HCT116 (cell line): Measurements from ENCODE around the gene SLC4A7. TPM values are rescaled to one million over a fixed set of nuclear protein-coding genes. Genes with fewer than 3 reads are reported as not detected.

ENCODE experiments used
- ATAC-seq: fragments of 200-7000 bp; cut with Tn5 transposase; 2 replicates; pipeline ENCODE4 v1.9.1; 2020; ENCODE audit warnings: mild to moderate bottlenecking, moderate library complexity
- BruUV-seq: library from RNA; stranded (reverse); fragments of 400-500 nt; replicated peaks from 2 replicates; lab custom pipeline; 2021; lab: Mats Ljungman, UMichigan
- CTCF ChIA-PET: fragments of 300-600 bp; sonication (Branson Sonifier 250); formaldehyde crosslinking; loops from one replicate; lab custom pipeline; 2021; ENCODE audit warnings: antibody characterized with exemption; lab: Charles Lee
- POLR2A ChIA-PET: fragments of 300-600, 350-600 bp; sonication (Branson Sonifier 250); formaldehyde crosslinking; loops from one replicate; lab custom pipeline; 2021; ENCODE audit warnings: antibody characterized with exemption; lab: Charles Lee
- RAD21 ChIA-PET, 2 experiments: fragments of 300-600 bp; sonication (Branson Sonifier 250); formaldehyde crosslinking; loops; one replicate each; lab custom pipeline; 2023; ENCODE audit warnings: low total read pairs in 2 of 2; ENCODE audit not compliant: uncharacterized antibody in 2 of 2, unreplicated experiment in 2 of 2, low non-redundant PET in 1 of 2; lab: Charles Lee
- DNase-seq: peaks from one replicate; pipeline ENCODE4 v3.0.0-alpha.2; 2010; ENCODE audit warnings: low read depth, low spot score
- H2AFZ ChIP-seq: fragments of 200-600 bp; shearing (Covaris generic), sonication (generic); 2 replicates; pipeline ENCODE4 v1.6.1; 2017; ENCODE audit warnings: low read depth, mixed run types, mixed read lengths, antibody characterized with exemption, low read length; ENCODE audit not compliant: poor library complexity, severe bottlenecking
- H3K27ac ChIP-seq: 2 replicates; pipeline ENCODE4 v1.5.1; 2012; ENCODE audit warnings: low read depth, low read length
- H3K27me3 ChIP-seq: fragments of 200-600 bp; sonication (generic); 2 replicates; pipeline ENCODE4 v1.6.1; 2016; ENCODE audit warnings: mixed run types, low read length, mixed read lengths; ENCODE audit not compliant: insufficient read depth
- H3K36me3 ChIP-seq, 2 experiments: fragments of 200-500 bp in 1 of 2; fragments of 200-600 bp in 1 of 2; sonication (Bioruptor generic) in 1 of 2; sonication (generic) in 1 of 2; 2 replicates each; pipeline versions ENCODE4 v1.5.1 to v1.6.1; 2014 to 2016; ENCODE audit warnings: low read length in 2 of 2, inconsistent platforms in 1 of 2, mixed read lengths in 1 of 2, mixed run types in 1 of 2; ENCODE audit not compliant: insufficient read depth in 2 of 2, control insufficient read depth in 1 of 2
- H3K4me1 ChIP-seq, 2 experiments: fragments of 200-600 bp in 1 of 2; sonication (generic) in 1 of 2; 2 replicates each; pipeline versions ENCODE4 v1.5.1 to v1.6.1; 2012 to 2017; ENCODE audit warnings: low read length in 2 of 2, inconsistent platforms in 1 of 2, mild to moderate bottlenecking in 1 of 2, mixed read lengths in 1 of 2, mixed run types in 1 of 2, moderate library complexity in 1 of 2; ENCODE audit not compliant: insufficient read depth in 2 of 2, control insufficient read depth in 1 of 2
- H3K4me2 ChIP-seq: fragments of 200-600 bp; sonication (generic); 2 replicates; pipeline ENCODE4 v1.6.1; 2017; ENCODE audit warnings: mixed run types, low read length, mixed read lengths
- H3K4me3 ChIP-seq, 2 experiments: fragments of 200-600 bp in 1 of 2; sonication (generic) in 1 of 2; replicated peaks in 1 of 2; 2 replicates each; pipeline ENCODE4 v1.5.1; 2011 to 2016; ENCODE audit warnings: low read length in 2 of 2, control low read depth in 1 of 2, low read depth in 1 of 2, mild to moderate bottlenecking in 1 of 2, mixed read lengths in 1 of 2, mixed run types in 1 of 2
- H3K79me2 ChIP-seq: fragments of 200-600 bp; sonication (generic); 2 replicates; pipeline ENCODE4 v1.6.1; 2017; ENCODE audit warnings: mild to moderate bottlenecking, mixed run types, low read length, moderate library complexity, mixed read lengths; ENCODE audit not compliant: insufficient read depth
- H3K9ac ChIP-seq: fragments of 200-600 bp; sonication (generic); 2 replicates; pipeline ENCODE4 v1.6.1; 2016; ENCODE audit warnings: low read length, mixed read lengths
- H3K9me2 ChIP-seq: fragments of 200-600 bp; sonication (generic), shearing (Covaris generic); 2 replicates; pipeline ENCODE4 v1.6.1; 2017; ENCODE audit warnings: mixed run types, mild to moderate bottlenecking, moderate library complexity; ENCODE audit not compliant: insufficient read depth
- H3K9me3 ChIP-seq, 2 experiments: fragments of 200-500 bp in 1 of 2; fragments of 200-600 bp in 1 of 2; sonication (Bioruptor generic) in 1 of 2; sonication (generic) in 1 of 2; 2 replicates each; pipeline ENCODE4 v1.6.1; 2014 to 2017; ENCODE audit warnings: low read length in 2 of 2, mixed read lengths in 2 of 2, inconsistent platforms in 1 of 2, low read depth in 1 of 2, mild to moderate bottlenecking in 1 of 2, mixed run types in 1 of 2, moderate library complexity in 1 of 2; ENCODE audit not compliant: control insufficient read depth in 1 of 2, insufficient read depth in 1 of 2
- H4K20me1 ChIP-seq: fragments of 200-600 bp; sonication (generic), shearing (Covaris generic); 2 replicates; pipeline ENCODE4 v1.6.1; 2017; ENCODE audit warnings: mixed run types, mild to moderate bottlenecking, moderate library complexity; ENCODE audit not compliant: insufficient read depth
- EZH2phosphoT487 ChIP-seq: fragments of 200-600 bp; IDR thresholded peaks from 2 replicates; pipeline ENCODE4 v1.6.1; 2018; ENCODE audit warnings: antibody characterized with exemption, borderline replicate concordance
- SP1 ChIP-seq: IDR thresholded peaks from 2 replicates; pipeline ENCODE4 v1.6.1; 2012; ENCODE audit warnings: low read depth
- SRF ChIP-seq: IDR thresholded peaks from 2 replicates; pipeline ENCODE4 v1.6.1; 2012; ENCODE audit warnings: low read depth
- YY1 ChIP-seq: IDR thresholded peaks from 2 replicates; pipeline ENCODE4 v1.6.1; 2011; ENCODE audit warnings: low read length, low read depth, moderate library complexity, mild to moderate bottlenecking; ENCODE audit not compliant: insufficient replicate concordance; ENCODE audit errors: extremely low read depth
- intact Hi-C: fragments of 100-400 bp; cut with micrococcal nuclease; formaldehyde crosslinking; loops from 2 replicates; pipeline ENCODE4 v1.10.0; 2022
- total RNA-seq: library from RNA; stranded (reverse); gene quantifications from one replicate; pipeline ENCODE4 v1.2.1, GENCODE V29; 2021; ENCODE audit not compliant: unreplicated experiment
- TF ChIP-seq, protein P1 (sequence below), 3 experiments: fragments of 200-600 bp in 1 of 3; sonication (generic) in 1 of 3; IDR thresholded peaks in 2 of 3; conservative IDR thresholded peaks in 1 of 3; 2 replicates each; pipeline ENCODE4 v1.5.1; 2012 to 2017; ENCODE audit warnings: low read depth in 2 of 3, low read length in 2 of 3, antibody characterized with exemption in 1 of 3, borderline replicate concordance in 1 of 3, control low read depth in 1 of 3, mild to moderate bottlenecking in 1 of 3, mixed read lengths in 1 of 3, mixed run types in 1 of 3, moderate library complexity in 1 of 3; ENCODE audit not compliant: insufficient read depth in 1 of 3
- TF ChIP-seq, protein P2 (sequence below): IDR thresholded peaks from 2 replicates; pipeline ENCODE4 v1.6.1; 2011; ENCODE audit warnings: mild to moderate bottlenecking, low read length, moderate library complexity; ENCODE audit not compliant: insufficient replicate concordance; ENCODE audit errors: extremely low read depth

SLC4A7 gene
- total RNA-seq, 1 experiment from 2014 or later: 37.6 TPM

DNA sequence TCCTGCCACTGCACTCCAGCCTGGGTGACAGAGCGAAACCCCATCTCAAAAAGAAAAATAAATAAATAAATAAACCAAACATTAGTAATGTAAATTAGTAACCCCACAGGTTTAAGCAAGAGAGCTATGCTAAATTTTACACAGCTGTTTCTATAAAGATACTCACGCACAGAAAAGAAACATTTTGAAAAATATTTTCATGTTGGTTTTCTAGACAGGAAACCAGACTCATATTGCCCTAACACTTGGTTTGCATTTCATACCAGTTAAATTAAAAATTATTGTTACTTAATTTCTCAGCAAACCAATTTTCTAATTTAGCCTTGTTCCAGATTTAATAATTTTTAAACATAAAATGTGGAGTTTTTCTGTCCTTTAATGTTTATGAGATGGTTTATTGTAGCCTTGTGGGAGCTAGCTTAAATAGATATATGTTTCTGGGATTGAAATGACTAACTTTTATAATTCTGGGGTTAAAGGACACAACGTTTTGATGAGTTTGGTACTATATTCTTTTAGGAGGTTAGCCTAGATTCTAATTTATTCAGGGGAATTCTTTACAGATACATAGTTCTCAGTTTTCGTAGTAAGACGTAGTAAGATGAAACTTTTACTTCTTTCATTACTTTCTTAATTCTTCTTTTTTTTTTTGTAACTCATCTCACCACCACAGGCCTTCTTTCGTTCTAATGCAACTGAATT is 42.6 kb upstream of the SLC4A7 start:
- intact Hi-C loops: no loop called here
- CTCF ChIA-PET: no interaction called here
- H4K20me1 ChIP-seq: no peaks in the 10 kb centered on the region
- H3K9ac ChIP-seq: no peak overlapping the region
- H3K4me2 ChIP-seq: no peak overlapping the region
- no peaks in the 10 kb centered on the region for H3K36me3 ChIP-seq
- no peaks in the 10 kb centered on the region for H3K9me3 ChIP-seq
- peak overlapping the region; percentile 52 for H2AFZ ChIP-seq
- no peak for ATAC-seq
- POLR2A ChIA-PET: no interaction called here
- no peak overlapping the region for H3K27ac ChIP-seq
- RAD21 ChIA-PET: no interaction called here
- BruUV-seq: no TSS peak
- H3K4me1 ChIP-seq: peaks cover 6 to 22% of the 10 kb centered on the region in 2 experiments; a peak in 3 of 4 replicates
- TF ChIP-seq SP1 (no peak), SRF (no peak)
- TF ChIP-seq, protein P1, sequence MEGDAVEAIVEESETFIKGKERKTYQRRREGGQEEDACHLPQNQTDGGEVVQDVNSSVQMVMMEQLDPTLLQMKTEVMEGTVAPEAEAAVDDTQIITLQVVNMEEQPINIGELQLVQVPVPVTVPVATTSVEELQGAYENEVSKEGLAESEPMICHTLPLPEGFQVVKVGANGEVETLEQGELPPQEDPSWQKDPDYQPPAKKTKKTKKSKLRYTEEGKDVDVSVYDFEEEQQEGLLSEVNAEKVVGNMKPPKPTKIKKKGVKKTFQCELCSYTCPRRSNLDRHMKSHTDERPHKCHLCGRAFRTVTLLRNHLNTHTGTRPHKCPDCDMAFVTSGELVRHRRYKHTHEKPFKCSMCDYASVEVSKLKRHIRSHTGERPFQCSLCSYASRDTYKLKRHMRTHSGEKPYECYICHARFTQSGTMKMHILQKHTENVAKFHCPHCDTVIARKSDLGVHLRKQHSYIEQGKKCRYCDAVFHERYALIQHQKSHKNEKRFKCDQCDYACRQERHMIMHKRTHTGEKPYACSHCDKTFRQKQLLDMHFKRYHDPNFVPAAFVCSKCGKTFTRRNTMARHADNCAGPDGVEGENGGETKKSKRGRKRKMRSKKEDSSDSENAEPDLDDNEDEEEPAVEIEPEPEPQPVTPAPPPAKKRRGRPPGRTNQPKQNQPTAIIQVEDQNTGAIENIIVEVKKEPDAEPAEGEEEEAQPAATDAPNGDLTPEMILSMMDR (IDR thresholded peaks at IDR 0.05 in 2 of 3, conservative IDR thresholded peaks at IDR 0.05 in 1 of 3; ENCODE audit: borderline replicate concordance in 1 of 3, insufficient read depth in 1 of 3, low read depth in 2 of 3, low read length in 2 of 3): no peak
- no peaks in the 10 kb centered on the region; the same call in 1 of the 2 replicates for H3K9me2 ChIP-seq
- no peak overlapping the region for H3K4me3 ChIP-seq
- H3K27me3 ChIP-seq: no peaks in the 10 kb centered on the region
- no peak for DNase-seq
- H3K79me2 ChIP-seq: no peaks in the 10 kb centered on the region

DNA sequence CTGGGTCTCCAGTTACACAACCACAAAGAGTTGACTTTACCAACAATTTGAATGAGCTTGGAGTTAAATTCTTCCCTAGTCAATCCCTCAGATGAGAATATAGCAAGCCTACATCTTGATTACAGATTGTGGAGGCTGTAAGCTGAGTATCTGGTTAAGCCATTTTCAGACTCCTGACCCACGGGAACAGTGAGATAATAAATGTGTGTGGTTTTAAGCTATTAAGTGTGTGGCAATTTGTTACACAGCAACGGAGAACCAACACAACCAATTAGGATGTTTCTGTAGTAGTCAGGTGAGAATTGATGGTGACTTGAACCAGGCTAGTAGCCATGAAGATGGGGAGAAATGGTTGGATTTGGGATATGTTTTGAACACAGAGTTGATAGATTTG is 37.7 kb upstream of the SLC4A7 start:
- Histone ChIP-seq H3K27me3 (no peaks in the 10 kb centered on the region), H3K4me1 (peaks cover 12 to 46% of the 10 kb centered on the region in 2 experiments), H3K4me2 (peak overlapping the region; percentile 13; the same call in 1 of the 2 replicates), H4K20me1 (no peaks in the 10 kb centered on the region), H3K79me2 (no peaks in the 10 kb centered on the region), H3K9ac (no peak overlapping the region), H3K27ac (no peak overlapping the region), H3K9me2 (no peaks in the 10 kb centered on the region), H2AFZ (peak overlapping the region; percentile 36), H3K9me3 (no peaks in the 10 kb centered on the region), H3K4me3 (no peak overlapping the region), H3K36me3 (no peaks in the 10 kb centered on the region)
- intact Hi-C loops: no loop called here
- POLR2A ChIA-PET: interaction anchor here (0.9 kb wide), 1 partner anchor 12 kb away, joined by 3 read pairs; no protein-coding TSS in a partner anchor
- ATAC-seq (no peak), DNase-seq (no peak)
- CTCF ChIA-PET: no interaction called here
- BruUV-seq: no TSS peak
- RAD21 ChIA-PET: no interaction called here
- TF ChIP-seq, protein P1 (IDR thresholded peaks at IDR 0.05 in 2 of 3, conservative IDR thresholded peaks at IDR 0.05 in 1 of 3; ENCODE audit: borderline replicate concordance in 1 of 3, insufficient read depth in 1 of 3, low read depth in 2 of 3, low read length in 2 of 3): no peak
- TF ChIP-seq YY1: no peak
- no peak for TF ChIP-seq EZH2phosphoT487
- TF ChIP-seq, protein P2, sequence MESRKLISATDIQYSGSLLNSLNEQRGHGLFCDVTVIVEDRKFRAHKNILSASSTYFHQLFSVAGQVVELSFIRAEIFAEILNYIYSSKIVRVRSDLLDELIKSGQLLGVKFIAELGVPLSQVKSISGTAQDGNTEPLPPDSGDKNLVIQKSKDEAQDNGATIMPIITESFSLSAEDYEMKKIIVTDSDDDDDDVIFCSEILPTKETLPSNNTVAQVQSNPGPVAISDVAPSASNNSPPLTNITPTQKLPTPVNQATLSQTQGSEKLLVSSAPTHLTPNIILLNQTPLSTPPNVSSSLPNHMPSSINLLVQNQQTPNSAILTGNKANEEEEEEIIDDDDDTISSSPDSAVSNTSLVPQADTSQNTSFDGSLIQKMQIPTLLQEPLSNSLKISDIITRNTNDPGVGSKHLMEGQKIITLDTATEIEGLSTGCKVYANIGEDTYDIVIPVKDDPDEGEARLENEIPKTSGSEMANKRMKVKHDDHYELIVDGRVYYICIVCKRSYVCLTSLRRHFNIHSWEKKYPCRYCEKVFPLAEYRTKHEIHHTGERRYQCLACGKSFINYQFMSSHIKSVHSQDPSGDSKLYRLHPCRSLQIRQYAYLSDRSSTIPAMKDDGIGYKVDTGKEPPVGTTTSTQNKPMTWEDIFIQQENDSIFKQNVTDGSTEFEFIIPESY: no peak
